DLD1 (cell line): ENCODE measurements around the gene MAP4K3.
"Not testable (repeated sequence)": the region's sequence is repeated elsewhere in the genome, so short reads cannot be mapped to it uniquely, and the experiment has no call there.

Source experiments
- in situ Hi-C: cut with HindIII; loops from 2 replicates; pipeline ENCODE4 v1.10.0; 2017; ENCODE audit warnings: low sequenced_read_pairs

Gene MAP4K3

GRCh38 chr2:39411181-39411944 is 25.7 kb downstream of the MAP4K3 start:
- in situ Hi-C loops = no loop called here

- in situ Hi-C loops = no loop called here
These were observed 27.2 kb downstream of the MAP4K3 start for GRCh38 chr2:39409697-39410389.

- in situ Hi-C loops = no loop called here
These were observed 28.5 kb downstream of the MAP4K3 start for GRCh38 chr2:39408351-39409136.

GRCh38 chr2:39407516-39408296 is 29.4 kb downstream of the MAP4K3 start:
- in situ Hi-C loops = no loop called here

- in situ Hi-C loops = no loop called here
These were observed 31.7 kb downstream of the MAP4K3 start for GRCh38 chr2:39405364-39405763.

GRCh38 chr2:39403311-39403710 is 33.8 kb downstream of the MAP4K3 start:
- in situ Hi-C loops = no loop called here

GRCh38 chr2:39401319-39401718 is 35.8 kb downstream of the MAP4K3 start:
- in situ Hi-C loops = no loop called here

- in situ Hi-C loops = no loop called here
These were observed 37.5 kb downstream of the MAP4K3 start for GRCh38 chr2:39399570-39399969.

GRCh38 chr2:39395313-39395712 is 41.8 kb downstream of the MAP4K3 start:
- in situ Hi-C loops = no loop called here

GRCh38 chr2:39394516-39394961 is 42.5 kb downstream of the MAP4K3 start:
- in situ Hi-C loops = no loop called here

GRCh38 chr2:39392672-39393071 is 44.4 kb downstream of the MAP4K3 start:
- in situ Hi-C loops = no loop called here

GRCh38 chr2:39390216-39390615 is 46.9 kb downstream of the MAP4K3 start:
- in situ Hi-C loops = no loop called here

- in situ Hi-C loops = no loop called here
These were observed 51.0 kb downstream of the MAP4K3 start for GRCh38 chr2:39386064-39386463.

GRCh38 chr2:39385172-39385571 is 51.9 kb downstream of the MAP4K3 start:
- in situ Hi-C loops = no loop called here

- in situ Hi-C loops = not testable (repeated sequence)
These were observed 53.0 kb downstream of the MAP4K3 start for GRCh38 chr2:39384071-39384470.

- in situ Hi-C loops = no loop called here
These were observed 53.9 kb downstream of the MAP4K3 start for GRCh38 chr2:39383146-39383545.

GRCh38 chr2:39381653-39382052 is 55.4 kb downstream of the MAP4K3 start:
- in situ Hi-C loops = no loop called here

GRCh38 chr2:39380525-39381150 is 56.4 kb downstream of the MAP4K3 start:
- in situ Hi-C loops = no loop called here

GRCh38 chr2:39379643-39380524 is 57.2 kb downstream of the MAP4K3 start:
- in situ Hi-C loops = no loop called here
